IMR-90 (cell line): ENCODE measurements around the gene KY. TPM values are rescaled to one million over a fixed set of nuclear protein-coding genes. Genes with fewer than 3 reads are reported as not detected.

Experiments used
- ATAC-seq: fragments of 200-7000 bp; cut with Tn5 transposase; 2 replicates; pipeline ENCODE4 v1.9.1; 2020; ENCODE audit warnings: low read depth, mild to moderate bottlenecking, moderate library complexity
- BruUV-seq: library from RNA; stranded (reverse); fragments of 400-500 nt; replicated peaks from 2 replicates; lab custom pipeline; 2021; lab: Mats Ljungman, UMichigan
- CTCF ChIA-PET: fragments of 300-600 bp; formaldehyde crosslinking; extraction: SDS; loops from one replicate; lab custom pipeline; 2021; ENCODE audit warnings: antibody characterized with exemption; lab: Yijun Ruan, JAX
- POLR2A ChIA-PET: fragments of 300-600 bp; sonication (Branson Sonifier 250); formaldehyde crosslinking; loops from one replicate; lab custom pipeline; 2022; ENCODE audit warnings: antibody characterized with exemption; ENCODE audit not compliant: unreplicated experiment; lab: Charles Lee
- DNase-seq: peaks from one replicate; pipeline ENCODE4 v3.0.0; 2013
- H2AFZ ChIP-seq: replicated peaks from 2 replicates; pipeline ENCODE3; 2013; ENCODE audit warnings: low read length, mild to moderate bottlenecking; ENCODE audit not compliant: poor library complexity
- H2AK5ac ChIP-seq: 2 replicates; pipeline ENCODE4 v1.6.1; 2013; ENCODE audit warnings: low read depth, low read length, inconsistent platforms
- H2AK9ac ChIP-seq: replicated peaks from 2 replicates; pipeline ENCODE3; 2013; ENCODE audit warnings: mild to moderate bottlenecking, low read depth, low read length, moderate library complexity; ENCODE audit not compliant: poor library complexity
- H2BK120ac ChIP-seq: 2 replicates; pipeline ENCODE4 v1.6.1; 2013; ENCODE audit warnings: low read depth, low read length, inconsistent platforms
- H2BK15ac ChIP-seq: 3 replicates; pipeline ENCODE4 v1.6.1; 2013; ENCODE audit warnings: low read depth, low read length, inconsistent platforms
- H2BK20ac ChIP-seq: 2 replicates; pipeline ENCODE4 v1.6.1; 2013; ENCODE audit warnings: low read depth, mild to moderate bottlenecking, inconsistent platforms, low read length, moderate library complexity
- H2BK5ac ChIP-seq: 2 replicates; pipeline ENCODE4 v1.6.1; 2013; ENCODE audit warnings: mild to moderate bottlenecking, low read depth, low read length, inconsistent platforms; ENCODE audit not compliant: poor library complexity, severe bottlenecking
- H3K14ac ChIP-seq: replicated peaks from 2 replicates; pipeline ENCODE4 v1.6.1; 2013; ENCODE audit warnings: low read depth, low read length, inconsistent platforms
- H3K18ac ChIP-seq: 2 replicates; pipeline ENCODE4 v1.6.1; 2013; ENCODE audit warnings: low read depth, low read length, control low read depth
- H3K23ac ChIP-seq: 2 replicates; pipeline ENCODE4 v1.6.1; 2013; ENCODE audit warnings: low read depth, low read length, inconsistent platforms
- H3K27ac ChIP-seq: 2 replicates; pipeline ENCODE4 v1.5.1; 2013; ENCODE audit warnings: mild to moderate bottlenecking, control low read depth, low read length; ENCODE audit not compliant: insufficient read depth
- H3K27me3 ChIP-seq: 2 replicates; pipeline ENCODE4 v1.6.1; 2013; ENCODE audit warnings: low read length; ENCODE audit not compliant: control insufficient read depth, insufficient read depth
- H3K36me3 ChIP-seq: 2 replicates; pipeline ENCODE4 v1.6.1; 2013; ENCODE audit warnings: low read length, mixed read lengths; ENCODE audit not compliant: control insufficient read depth, insufficient read depth
- H3K4ac ChIP-seq: 2 replicates; pipeline ENCODE4 v1.6.1; 2013; ENCODE audit warnings: low read depth, low read length, inconsistent platforms
- H3K4me1 ChIP-seq: 2 replicates; pipeline ENCODE4 v1.6.1; 2013; ENCODE audit warnings: low read length, mixed read lengths; ENCODE audit not compliant: control insufficient read depth, insufficient read depth
- H3K4me2 ChIP-seq: 2 replicates; pipeline ENCODE4 v1.6.1; 2013; ENCODE audit warnings: low read depth, mild to moderate bottlenecking, control low read depth, low read length, moderate library complexity
- H3K4me3 ChIP-seq: 2 replicates; pipeline ENCODE4 v1.5.1; 2013; ENCODE audit warnings: low read depth, mild to moderate bottlenecking, control low read depth, low read length, moderate library complexity; ENCODE audit not compliant: insufficient read depth
- H3K56ac ChIP-seq: 2 replicates; pipeline ENCODE4 v1.6.1; 2013; ENCODE audit warnings: low read length, inconsistent platforms; ENCODE audit not compliant: insufficient read depth; ENCODE audit errors: extremely low read depth
- H3K79me1 ChIP-seq, 2 experiments: 2 replicates each; pipeline ENCODE4 v1.6.1; 2013; ENCODE audit warnings: low read length in 2 of 2, inconsistent platforms in 1 of 2, low read depth in 1 of 2
- H3K9ac ChIP-seq: 2 replicates; pipeline ENCODE4 v1.6.1; 2013; ENCODE audit warnings: low read depth, low read length, control low read depth
- H3K9me1 ChIP-seq: 2 replicates; pipeline ENCODE4 v1.6.1; 2013; ENCODE audit warnings: low read length, inconsistent platforms; ENCODE audit not compliant: insufficient read depth
- H3K9me3 ChIP-seq: 2 replicates; pipeline ENCODE4 v1.6.1; 2013; ENCODE audit warnings: low read length; ENCODE audit not compliant: control insufficient read depth, insufficient read depth
- H4K20me1 ChIP-seq: 2 replicates; pipeline ENCODE4 v1.6.1; 2013; ENCODE audit warnings: low read length, inconsistent platforms; ENCODE audit not compliant: insufficient read depth
- H4K5ac ChIP-seq: 2 replicates; pipeline ENCODE4 v1.6.1; 2013; ENCODE audit warnings: mild to moderate bottlenecking, low read depth, low read length, control low read depth
- H4K8ac ChIP-seq, 2 experiments: 2 replicates each; pipeline ENCODE4 v1.6.1; 2013; ENCODE audit warnings: low read depth in 2 of 2, low read length in 2 of 2, control low read depth in 1 of 2, inconsistent platforms in 1 of 2
- H4K91ac ChIP-seq: 2 replicates; pipeline ENCODE4 v1.6.1; 2013; ENCODE audit warnings: low read depth, low read length, inconsistent platforms; ENCODE audit not compliant: insufficient read depth
- BHLHE40 ChIP-seq: fragments of 150-350 bp; IDR thresholded peaks from 2 replicates; pipeline ENCODE4 v1.6.1; 2016; ENCODE audit warnings: mild to moderate bottlenecking, low read depth, low read length
- CEBPB ChIP-seq: IDR thresholded peaks from 2 replicates; pipeline ENCODE4 v1.6.1; 2012; ENCODE audit warnings: low read depth, low read length, improper control_type of control experiment
- CHD1 ChIP-seq: IDR thresholded peaks from 2 replicates; pipeline ENCODE4 v1.6.1; 2012; ENCODE audit warnings: low read depth, low read length, improper control_type of control experiment
- CTCF ChIP-seq: conservative IDR thresholded peaks from 2 replicates; pipeline ENCODE4 v1.5.1; 2012; ENCODE audit warnings: mild to moderate bottlenecking, low read depth, low read length, improper control_type of control experiment
- ELK1 ChIP-seq: fragments of 150-350 bp; IDR thresholded peaks from 2 replicates; pipeline ENCODE4 v1.6.1; 2016; ENCODE audit warnings: low read depth, mild to moderate bottlenecking, low read length, moderate library complexity, borderline replicate concordance
- FOS ChIP-seq: fragments of 150-350 bp; IDR thresholded peaks from 2 replicates; pipeline ENCODE4 v1.6.1; 2016; ENCODE audit warnings: low read depth, low read length
- MAFK ChIP-seq: IDR thresholded peaks from 2 replicates; pipeline ENCODE4 v1.6.1; 2012; ENCODE audit warnings: low read depth, low read length, improper control_type of control experiment
- MAZ ChIP-seq: IDR thresholded peaks from 2 replicates; pipeline ENCODE4 v1.6.1; 2012; ENCODE audit warnings: low read depth, mild to moderate bottlenecking, low read length, improper control_type of control experiment, moderate library complexity, borderline replicate concordance
- MXI1 ChIP-seq: IDR thresholded peaks from 2 replicates; pipeline ENCODE4 v1.6.1; 2012; ENCODE audit warnings: low read depth, mild to moderate bottlenecking, low read length, moderate library complexity, borderline replicate concordance
- NFE2L2 ChIP-seq: fragments of 150-350 bp; IDR thresholded peaks from 2 replicates; pipeline ENCODE4 v1.6.1; 2016; ENCODE audit warnings: low read depth, mild to moderate bottlenecking, low read length
- POLR2A ChIP-seq: IDR thresholded peaks from 2 replicates; pipeline ENCODE4 v1.6.1; 2012; ENCODE audit warnings: mild to moderate bottlenecking, low read depth, low read length
- RAD21 ChIP-seq: IDR thresholded peaks from 2 replicates; pipeline ENCODE4 v1.6.1; 2012; ENCODE audit warnings: low read length, improper control_type of control experiment
- RCOR1 ChIP-seq: IDR thresholded peaks from 2 replicates; pipeline ENCODE4 v1.6.1; 2012; ENCODE audit warnings: mild to moderate bottlenecking, low read length, improper control_type of control experiment; ENCODE audit not compliant: insufficient replicate concordance
- RFX5 ChIP-seq: IDR thresholded peaks from 2 replicates; pipeline ENCODE4 v1.8.0; 2012; ENCODE audit warnings: low read depth, mild to moderate bottlenecking, low read length, moderate library complexity
- SMC3 ChIP-seq: fragments of 150-350 bp; IDR thresholded peaks from 2 replicates; pipeline ENCODE4 v1.6.1; 2016; ENCODE audit warnings: low read depth, mild to moderate bottlenecking, antibody characterized with exemption, low read length, moderate library complexity
- USF2 ChIP-seq: fragments of 150-350 bp; IDR thresholded peaks from 2 replicates; pipeline ENCODE4 v1.6.1; 2017; ENCODE audit warnings: mild to moderate bottlenecking, antibody characterized with exemption, low read length, low read depth
- WGBS, 2 experiments: methylation state at CpG; one replicate each; pipeline versions ENCODE4 v1.1.5 to v1.1.7; 2013; ENCODE audit warnings: missing lambda C conversion rate in 2 of 2; ENCODE audit not compliant: insufficient read length in 1 of 2; ENCODE audit errors: extremely low coverage in 2 of 2; 5-methylcytosine and 5-hydroxymethylcytosine counted together
- dilution Hi-C: fragments of 300-500 bp; cut with HindIII; formaldehyde crosslinking; loops from one replicate; pipeline ENCODE4 v1.14.3; 2018; ENCODE audit warnings: low sequenced_read_pairs; ENCODE audit not compliant: unreplicated experiment
- in situ Hi-C: fragments of 300-500 bp; cut with MboI; formaldehyde crosslinking; loops from 3 replicates; pipeline ENCODE4 v1.14.3; 2019; ENCODE audit warnings: low sequenced_read_pairs, inconsistent platforms, mixed read lengths
- intact Hi-C: fragments of 100-400 bp; cut with micrococcal nuclease; formaldehyde crosslinking; loops from 2 replicates; pipeline ENCODE4 v1.10.0; 2022
- polyA plus RNA-seq, 3 experiments: library from polyadenylated mRNA; depleted of rRNA; stranded (reverse); fragments of >200 nt; gene quantifications; 2 replicates each; pipeline ENCODE4 v1.2.3, GENCODE V29; 2012; ENCODE audit warnings: low replicate concordance in 1 of 3
- total RNA-seq: library from RNA; depleted of rRNA; stranded (reverse); fragments of >200 nt; gene quantifications from 2 replicates; pipeline ENCODE4 v1.2.3, GENCODE V29; 2012

The KY gene
- total and polyA plus RNA-seq, 2 of the 4 experiments (the other 2 are of a cell fraction), result under 0.01 to 0.09 TPM

- ATAC-seq (peak; percentile 22; the same call in 1 of the 2 replicates), DNase-seq (peak; percentile 26)
- Histone ChIP-seq H3K79me1 (no peaks in the 10 kb centered on the region), H2AK9ac (peak overlapping the region; percentile 56), H3K9me3 (no peaks in the 10 kb centered on the region), H2BK120ac (no peak overlapping the region), H2AFZ (peak overlapping the region; percentile 88), H3K4me2 (peak overlapping the region; percentile 87), H3K56ac (no peak overlapping the region), H2AK5ac (no peak overlapping the region), H3K9me1 (no peaks in the 10 kb centered on the region; the same call in 1 of the 2 replicates), H3K4me1 (no peaks in the 10 kb centered on the region), H4K91ac (no peak overlapping the region), H2BK5ac (no peak overlapping the region), H4K5ac (no peak overlapping the region), H4K20me1 (no peaks in the 10 kb centered on the region), H3K9ac (no peak overlapping the region), H2BK20ac (no peak overlapping the region), H3K36me3 (no peaks in the 10 kb centered on the region), H3K4me3 (peak overlapping the region; percentile 43), H4K8ac (no peak overlapping the region), H3K23ac (0 out of 2 replicates have a peak overlapping the region, but pooled peaks have one; percentile 52), H3K18ac (no peak overlapping the region), H3K4ac (no peak overlapping the region), H3K27me3 (peaks cover 24% of the 10 kb centered on the region), H2BK15ac (no peak overlapping the region), H3K14ac (no peak overlapping the region), H3K27ac (no peak overlapping the region)
- BruUV-seq, result no TSS peak
- TF ChIP-seq BHLHE40 (no peak), USF2 (no peak), MAFK (no peak), CTCF (no peak), MXI1 (no peak), NFE2L2 (no peak), CHD1 (no peak), MAZ (no peak), SMC3 (no peak), POLR2A (no peak), RAD21 (no peak), RFX5 (no peak), CEBPB (no peak), RCOR1 (no peak), ELK1 (no peak), FOS (no peak)
- dilution Hi-C loops, result no loop called here
- in situ Hi-C loops, result no loop called here
- POLR2A ChIA-PET, result no interaction called here
- 0% methylated on average over 6 of the region's 17 CpGs; no CpG with 5 or more reads in 1 of the 2 experiments for WGBS, 2 experiments
- CTCF ChIA-PET, result no interaction called here
- intact Hi-C loops, result no loop called here
These were observed 672 bp upstream of the KY start for GRCh38 chr3:134651347-134652041.
